BE2C (cell line): ENCODE measurements around the gene EIF4B.

Experiments
- DNase-seq: peaks from one replicate; pipeline ENCODE4 v3.0.0-alpha.2; 2020
- H3K27me3 ChIP-seq: fragments of 250-450 bp; sonication (Bioruptor Pico); 2 replicates; pipeline ENCODE4 v1.5.1; 2020; ENCODE audit warnings: mild to moderate bottlenecking
- H3K36me3 ChIP-seq: fragments of 250-450 bp; sonication (Bioruptor Pico); 2 replicates; pipeline ENCODE4 v1.5.1; 2020; ENCODE audit warnings: mild to moderate bottlenecking
- H3K4me1 ChIP-seq: fragments of 250-450 bp; sonication (Bioruptor Pico); 2 replicates; pipeline ENCODE4 v1.5.1; 2020
- H3K4me3 ChIP-seq: 2 replicates; pipeline ENCODE4 v1.5.1; 2011; ENCODE audit warnings: low read depth, low read length
- H3K9me3 ChIP-seq: fragments of 250-450 bp; sonication (Bioruptor Pico); 2 replicates; pipeline ENCODE4 v1.5.1; 2020
- CTCF ChIP-seq: IDR thresholded peaks from 2 replicates; pipeline ENCODE4 v1.5.1; 2012; ENCODE audit warnings: mild to moderate bottlenecking, low read depth, low read length

The EIF4B gene

GRCh38 chr12:53070877-53071492 lies 64.7 kb downstream of the EIF4B start:
- H3K36me3 ChIP-seq, result no peaks in the 10 kb centered on the region; the same call in none of the 2 replicates
- H3K4me1 ChIP-seq, result peaks cover 12% of the 10 kb centered on the region
- H3K4me3 ChIP-seq, result no peak overlapping the region
- DNase-seq, result no peak
- TF ChIP-seq CTCF, result no peak
- no peaks in the 10 kb centered on the region for H3K27me3 ChIP-seq
- H3K9me3 ChIP-seq, result no peaks in the 10 kb centered on the region

DNA sequence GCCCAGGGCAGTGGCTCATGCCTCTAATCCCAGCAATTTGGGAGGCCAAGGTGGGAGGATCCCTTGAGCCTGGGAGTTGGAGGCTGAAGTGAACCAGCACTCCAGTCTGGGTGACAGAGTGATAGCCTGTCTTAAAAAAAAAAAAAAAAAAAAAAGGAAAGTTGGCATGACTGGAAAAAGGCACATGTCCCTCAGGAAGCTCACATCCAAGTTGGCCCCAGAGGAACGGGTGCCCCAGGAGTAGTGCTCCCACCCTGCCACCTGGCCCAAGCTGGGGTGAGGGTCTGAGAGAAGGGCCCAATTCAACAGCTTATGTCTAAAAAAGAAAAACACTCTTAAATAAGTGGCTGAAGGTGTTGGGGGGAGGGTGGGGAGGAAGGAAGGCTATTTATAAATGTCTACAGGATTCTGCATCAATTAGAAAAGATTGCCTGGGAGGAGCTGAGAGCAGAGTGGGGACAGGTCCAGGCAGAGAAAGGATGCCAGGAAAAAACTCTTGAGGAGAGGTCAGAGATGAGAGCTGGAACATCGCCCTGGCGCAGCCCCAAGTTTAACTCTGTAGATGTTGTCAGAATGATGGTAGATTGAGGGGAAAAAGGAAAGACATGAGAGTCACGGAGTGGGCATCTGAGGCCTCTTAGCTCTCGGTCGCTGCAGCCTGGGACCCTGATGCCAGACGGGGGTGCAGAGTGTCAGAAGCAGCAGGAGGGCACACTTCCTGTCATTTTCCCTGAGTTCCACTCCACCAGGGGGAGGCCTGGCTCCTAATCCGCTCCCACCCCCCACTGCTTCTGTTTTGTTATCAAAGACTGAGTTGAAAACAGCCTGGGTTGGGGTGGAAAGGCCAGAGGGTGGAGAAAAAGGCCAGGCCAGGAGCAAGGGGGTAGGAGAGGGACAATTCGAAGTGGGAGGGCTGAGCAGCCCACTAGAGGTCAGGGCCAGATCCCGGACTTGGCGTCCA lies 65.6 kb downstream of the EIF4B start:
- DNase-seq, result no peak
- Histone ChIP-seq H3K4me3 (no peak overlapping the region), H3K36me3 (no peaks in the 10 kb centered on the region; the same call in none of the 2 replicates), H3K9me3 (no peaks in the 10 kb centered on the region), H3K27me3 (no peaks in the 10 kb centered on the region), H3K4me1 (peaks cover 12% of the 10 kb centered on the region)
- peak; percentile 42 for TF ChIP-seq CTCF

GRCh38 chr12:53073881-53074280 lies 67.6 kb downstream of the EIF4B start:
- H3K27me3 ChIP-seq, result no peaks in the 10 kb centered on the region
- H3K4me1 ChIP-seq, result peaks cover 12% of the 10 kb centered on the region
- no peaks in the 10 kb centered on the region; the same call in none of the 2 replicates for H3K36me3 ChIP-seq
- H3K9me3 ChIP-seq, result no peaks in the 10 kb centered on the region
- no peak for TF ChIP-seq CTCF
- no peak overlapping the region for H3K4me3 ChIP-seq
- DNase-seq, result no peak

DNA sequence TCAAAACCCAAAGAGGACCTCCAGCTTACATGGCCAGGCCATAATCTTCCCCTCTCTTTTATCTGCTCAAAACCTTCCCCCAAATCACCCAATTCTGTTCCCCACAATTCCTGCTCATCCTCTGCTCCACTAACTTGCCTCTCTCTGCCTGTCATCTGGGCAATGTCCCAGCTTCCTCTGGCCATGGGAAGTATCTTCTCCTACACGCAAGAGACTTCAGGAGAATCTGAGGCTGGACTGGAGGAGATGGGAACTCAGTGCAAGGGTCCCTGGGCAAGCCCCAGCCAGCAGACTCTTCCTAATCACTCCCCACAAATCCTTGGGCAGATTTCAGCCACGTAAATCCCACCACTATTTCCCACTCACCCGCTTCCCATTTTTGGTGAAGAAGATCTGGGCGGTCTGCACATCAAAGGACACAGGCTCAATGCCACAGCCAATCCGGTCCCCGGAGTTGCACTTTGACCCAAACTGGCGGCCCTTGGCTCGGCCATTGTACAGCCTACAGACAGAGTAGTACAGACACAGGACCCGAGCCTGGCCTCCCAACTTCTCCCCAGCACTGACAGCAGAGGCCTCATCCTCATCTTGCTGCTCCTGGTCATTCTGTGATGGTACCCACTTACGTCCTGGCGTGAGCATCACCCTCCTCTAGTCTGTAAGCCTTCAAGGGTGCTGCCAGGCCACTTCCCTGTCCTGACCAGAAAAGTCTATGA lies 68.2 kb downstream of the EIF4B start:
- H3K4me1 ChIP-seq, result peaks cover 12% of the 10 kb centered on the region
- TF ChIP-seq CTCF, result no peak
- no peak overlapping the region for H3K4me3 ChIP-seq
- no peaks in the 10 kb centered on the region for H3K27me3 ChIP-seq
- DNase-seq, result no peak
- no peaks in the 10 kb centered on the region for H3K9me3 ChIP-seq
- no peaks in the 10 kb centered on the region; the same call in none of the 2 replicates for H3K36me3 ChIP-seq

GRCh38 chr12:53074999-53075370 lies 68.7 kb downstream of the EIF4B start:
- Histone ChIP-seq H3K27me3 (no peaks in the 10 kb centered on the region), H3K4me1 (peaks cover 12% of the 10 kb centered on the region), H3K9me3 (no peaks in the 10 kb centered on the region), H3K36me3 (no peaks in the 10 kb centered on the region; the same call in none of the 2 replicates), H3K4me3 (no peak overlapping the region)
- no peak for TF ChIP-seq CTCF
- no peak for DNase-seq
